ENCODE data around the gene APEH. TPM values are rescaled to one million over a fixed set of nuclear protein-coding genes. Genes with fewer than 3 reads are reported as not detected.

Gene APEH
- total and polyA plus RNA-seq, 9 of the 15 experiments (the other 6 are each of a cell fraction or from before 2014, with no cell fraction given): 70.9 to 177 (median 117) TPM

DNA sequence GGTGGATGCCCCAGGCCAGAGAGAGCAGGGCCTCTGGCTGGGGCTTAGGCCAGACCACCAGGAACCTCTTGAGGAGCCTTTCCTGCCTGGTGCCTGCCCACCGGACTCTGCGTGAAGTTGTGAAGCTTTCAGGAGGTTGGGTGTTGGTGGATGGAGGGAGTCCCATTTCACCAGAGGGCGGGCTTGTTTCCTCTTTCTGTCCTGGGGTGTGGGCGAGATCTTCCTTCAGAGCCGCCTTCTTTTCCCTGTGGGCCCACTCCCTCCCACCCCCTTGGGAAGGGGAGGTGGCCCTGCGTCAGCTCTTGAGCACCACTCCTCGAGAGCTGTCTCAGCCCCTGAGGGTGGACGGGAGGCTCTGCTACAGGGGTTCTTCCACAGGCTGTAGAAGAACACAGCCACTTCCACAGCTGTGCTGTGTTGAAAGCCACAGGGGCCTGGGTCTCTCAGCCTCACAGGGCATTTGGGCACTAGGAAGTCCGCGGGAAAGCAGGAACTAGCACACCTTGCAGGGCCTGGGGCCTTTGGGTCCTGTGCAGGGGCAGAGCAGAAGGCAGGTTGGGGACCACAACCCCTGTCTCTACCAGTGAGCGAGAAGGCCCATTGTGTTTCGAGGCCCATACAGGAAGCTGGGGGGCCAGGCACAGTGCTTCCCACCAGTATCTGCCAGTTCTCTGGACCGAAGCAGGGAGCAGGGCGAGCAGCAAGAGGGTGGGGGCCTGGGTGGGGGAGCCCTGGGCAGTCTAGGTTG is 43.2 kb downstream of the APEH start:
- Histone ChIP-seq H3K4me2 (ENCODE audit: insufficient read depth, low read length) (no peak overlapping the region), H3K27ac (ENCODE audit: extremely low read depth, low read depth, low read length) (no peak overlapping the region), H3K36me3 (ENCODE audit: control insufficient read depth, insufficient read depth, low read length) (peaks cover 58% of the 10 kb centered on the region; the same call in 2 of the 3 replicates), H3K4me1 (replicated peaks in 1 of 2; ENCODE audit: control insufficient read depth in 2 of 2, insufficient read depth in 2 of 2, low read length in 2 of 2) (peaks cover 0 to 16% of the 10 kb centered on the region in 2 experiments; a peak in 1 of 5 replicates), H3K9ac (ENCODE audit: insufficient read depth in 1 of 2, low read depth in 2 of 2, low read length in 2 of 2) (no peak overlapping the region), H2AFZ (ENCODE audit: low read depth, low read length) (no peak overlapping the region), H3K9me3 (replicated peaks; ENCODE audit: control insufficient read depth, insufficient read depth, low read depth, low read length) (no peaks in the 10 kb centered on the region), H4K20me1 (replicated peaks; ENCODE audit: control insufficient read depth, insufficient read depth, low read length) (no peaks in the 10 kb centered on the region), H3K9me1 (ENCODE audit: control insufficient read depth, insufficient read depth, low read length) (no peaks in the 10 kb centered on the region), H3K79me2 (ENCODE audit: control insufficient read depth, insufficient read depth, low read length) (no peaks in the 10 kb centered on the region), H3K4me3 (no peak overlapping the region), H3K27me3 (ENCODE audit: control insufficient read depth in 2 of 2, insufficient read depth in 2 of 2, low read length in 2 of 2) (no peaks in the 10 kb centered on the region)
- FAIRE-seq (no peak), ATAC-seq (no peak), DNase-seq (ENCODE audit: extremely low read depth in 1 of 4, low spot score in 3 of 4) (no peak)
- CTCF ChIA-PET (ENCODE audit: low intra/inter-chr PET ratio): no interaction called here
- POLR2A ChIA-PET: interaction anchor here (0.5 to 0.7 kb wide), 2 partner anchors 10 to 60 kb away, joined by 3 to 4 read pairs; no protein-coding TSS in a partner anchor
- in situ Hi-C loops (cut with MboI): no loop called here
- no TSS peak for BruUV-seq (replicated peaks)
- TF ChIP-seq, protein P1, sequence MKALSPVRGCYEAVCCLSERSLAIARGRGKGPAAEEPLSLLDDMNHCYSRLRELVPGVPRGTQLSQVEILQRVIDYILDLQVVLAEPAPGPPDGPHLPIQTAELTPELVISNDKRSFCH (CRISPR knock-in tag; IDR thresholded peaks at IDR 0.05): no peak
- TF ChIP-seq, protein P1 (tag; IDR thresholded peaks at IDR 0.05): no peak
- TF ChIP-seq POLR2G (IDR thresholded peaks at IDR 0.05; ENCODE audit: low read depth, low read length) (peak; percentile 12; the same call in 1 of the 2 replicates), ZNF561 (CRISPR knock-in tag; conservative IDR thresholded peaks at IDR 0.05) (no peak)
- 94% methylated on average over 9 of the region's 14 CpGs for WGBS (ENCODE audit: insufficient coverage, low coverage, missing lambda C conversion rate)
- intact Hi-C loops (cut with micrococcal nuclease): no loop called here
